ENCODE measurements around the gene NHLH1.

GRCh38 chr1:160344241-160344640 lies 22.6 kb upstream of the NHLH1 start:
- TF ChIP-seq CTCF (IDR thresholded peaks at IDR 0.05 in 4 of 5, conservative IDR thresholded peaks at IDR 0.05 in 1 of 5) = no peak
- no peak for TF ChIP-seq POLR2A (IDR thresholded peaks at IDR 0.05)
